Trophoblast cell (in vitro differentiated cells and primary cell): ENCODE measurements around the gene SPATA33.

Experiments used
- DNase-seq, 2 donors: peaks; one replicate each; pipeline ENCODE4 v3.0.0-alpha.2; 2016
- H2AFZ ChIP-seq: 2 replicates; pipeline ENCODE4 v1.6.1; 2013; ENCODE audit warnings: low read length, moderate library complexity, mild to moderate bottlenecking; ENCODE audit not compliant: insufficient read depth, poor library complexity
- H2AK5ac ChIP-seq: 2 replicates; pipeline ENCODE4 v1.6.1; 2013; ENCODE audit warnings: mild to moderate bottlenecking, low read length
- H2BK120ac ChIP-seq: 2 replicates; pipeline ENCODE4 v1.6.1; 2013; ENCODE audit warnings: low read length, mild to moderate bottlenecking, moderate library complexity; ENCODE audit not compliant: insufficient read depth, poor library complexity
- H2BK12ac ChIP-seq: 2 replicates; pipeline ENCODE4 v1.6.1; 2013; ENCODE audit warnings: mild to moderate bottlenecking, low read length, moderate library complexity
- H2BK5ac ChIP-seq: 2 replicates; pipeline ENCODE4 v1.6.1; 2013; ENCODE audit warnings: low read length, low read depth, moderate library complexity, mild to moderate bottlenecking; ENCODE audit not compliant: poor library complexity
- H3K14ac ChIP-seq: 2 replicates; pipeline ENCODE4 v1.6.1; 2013; ENCODE audit warnings: mild to moderate bottlenecking, low read length
- H3K18ac ChIP-seq: 2 replicates; pipeline ENCODE4 v1.6.1; 2013; ENCODE audit warnings: mild to moderate bottlenecking, low read length
- H3K23ac ChIP-seq: 2 replicates; pipeline ENCODE4 v1.6.1; 2013; ENCODE audit warnings: low read length
- H3K27ac ChIP-seq: 2 replicates; pipeline ENCODE4 v1.5.1; 2013; ENCODE audit warnings: low read depth, mild to moderate bottlenecking, inconsistent platforms, low read length, moderate library complexity
- H3K27me3 ChIP-seq: 2 replicates; pipeline ENCODE4 v1.6.1; 2013; ENCODE audit warnings: inconsistent platforms, mild to moderate bottlenecking, low read length, moderate library complexity; ENCODE audit not compliant: insufficient read depth
- H3K36me3 ChIP-seq, 2 experiments: 1 replicate in 1 of 2; 2 replicates in 1 of 2; pipeline ENCODE4 v1.6.1; 2013; ENCODE audit warnings: low read length in 2 of 2, mild to moderate bottlenecking in 2 of 2, moderate library complexity in 1 of 2; ENCODE audit not compliant: insufficient read depth in 2 of 2, control insufficient read depth in 1 of 2
- H3K4ac ChIP-seq: 2 replicates; pipeline ENCODE4 v1.6.1; 2013; ENCODE audit warnings: low read depth, mild to moderate bottlenecking, low read length, moderate library complexity
- H3K4me1 ChIP-seq, 2 experiments: 1 replicate in 1 of 2; 2 replicates in 1 of 2; pipeline ENCODE4 v1.6.1; 2013; ENCODE audit warnings: low read length in 2 of 2, mild to moderate bottlenecking in 2 of 2, moderate library complexity in 1 of 2; ENCODE audit not compliant: insufficient read depth in 2 of 2, control insufficient read depth in 1 of 2
- H3K4me2 ChIP-seq: 2 replicates; pipeline ENCODE4 v1.6.1; 2013; ENCODE audit warnings: inconsistent platforms, mild to moderate bottlenecking, low read length, moderate library complexity
- H3K4me3 ChIP-seq: 2 replicates; pipeline ENCODE4 v1.5.1; 2013; ENCODE audit warnings: mild to moderate bottlenecking, low read depth, low read length, inconsistent platforms
- H3K79me1 ChIP-seq: one replicate; pipeline ENCODE4 v1.6.1; 2013; ENCODE audit warnings: low read length
- H3K79me2 ChIP-seq: 2 replicates; pipeline ENCODE4 v1.6.1; 2013; ENCODE audit warnings: low read length, mild to moderate bottlenecking; ENCODE audit not compliant: control insufficient read depth, insufficient read depth, poor library complexity
- H3K9ac ChIP-seq: 2 replicates; pipeline ENCODE4 v1.6.1; 2013; ENCODE audit warnings: mild to moderate bottlenecking, low read length
- H3K9me3 ChIP-seq: 2 replicates; pipeline ENCODE4 v1.6.1; 2013; ENCODE audit warnings: low read depth, mild to moderate bottlenecking, control low read depth, inconsistent platforms, low read length; ENCODE audit not compliant: insufficient read depth
- H4K12ac ChIP-seq: 2 replicates; pipeline ENCODE4 v1.6.1; 2013; ENCODE audit warnings: low read depth, mild to moderate bottlenecking, low read length, moderate library complexity
- H4K8ac ChIP-seq: 2 replicates; pipeline ENCODE4 v1.6.1; 2013; ENCODE audit warnings: low read depth, mild to moderate bottlenecking, low read length, moderate library complexity
- H4K91ac ChIP-seq: one replicate; pipeline ENCODE4 v1.6.1; 2013; ENCODE audit warnings: low read depth, mild to moderate bottlenecking, low read length, moderate library complexity
- WGBS: extraction: QIAGEN DNeasy Blood & Tissue Kit; methylation state at CpG from one replicate; pipeline ENCODE4 v1.1.7; 2013; ENCODE audit warnings: missing lambda C conversion rate; ENCODE audit not compliant: insufficient read length, insufficient coverage; ENCODE audit errors: extremely low coverage; 5-methylcytosine and 5-hydroxymethylcytosine counted together

SPATA33 gene

DNA sequence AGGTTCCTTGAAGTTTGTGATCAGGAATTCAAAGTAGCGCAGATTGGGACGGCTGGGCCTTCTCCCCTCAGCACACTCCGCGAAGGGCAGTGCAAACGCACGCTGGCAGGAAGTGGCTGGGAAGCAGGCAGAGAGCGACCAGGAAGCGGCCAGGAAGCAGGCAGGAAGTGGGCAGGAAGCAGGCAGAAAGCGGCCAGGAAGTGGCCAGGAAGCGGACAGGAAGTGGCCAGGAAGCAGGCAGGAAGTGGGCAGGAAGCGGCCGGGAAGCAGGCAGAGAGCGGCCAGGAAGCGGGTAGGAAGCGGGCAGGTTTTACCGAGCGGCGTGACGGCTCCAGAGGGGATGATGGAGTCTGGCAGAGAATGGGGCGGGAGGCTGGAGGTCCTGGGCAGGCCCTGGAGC is 41.0 kb upstream of the SPATA33 start:
- Histone ChIP-seq H3K4me1 (no peaks in the 10 kb centered on the region), H3K23ac (no peak overlapping the region)
- no CpG with 5 or more reads among the region's 20 CpGs for WGBS

DNA sequence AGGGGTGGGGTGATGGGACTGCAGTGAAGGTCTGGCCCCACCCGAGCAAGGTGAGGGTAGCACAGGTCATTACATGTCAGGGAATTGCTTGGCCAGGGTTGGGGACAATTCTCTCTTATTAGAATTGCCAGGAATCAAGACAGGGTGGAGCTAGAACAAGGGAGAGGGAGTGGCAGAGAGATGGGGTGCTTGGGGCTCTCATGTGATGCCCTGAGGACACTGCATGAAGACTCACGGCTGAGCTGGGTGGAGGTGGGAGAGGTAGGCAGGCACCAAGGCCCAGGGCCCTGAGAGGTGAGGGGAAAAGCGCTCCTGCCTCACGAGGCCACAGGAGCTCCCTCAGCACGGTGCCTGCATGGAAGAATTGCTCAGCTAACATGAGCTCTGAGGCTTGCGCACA is 40.6 kb upstream of the SPATA33 start:
- H3K14ac ChIP-seq: no peak overlapping the region
- no peak overlapping the region for H3K23ac ChIP-seq
- H3K9ac ChIP-seq: no peak overlapping the region
- no peaks in the 10 kb centered on the region for H3K79me1 ChIP-seq
- DNase-seq: no peak
- H3K27me3 ChIP-seq: no peaks in the 10 kb centered on the region
- peaks cover 3% of the 10 kb centered on the region for H3K9me3 ChIP-seq
- no peaks in the 10 kb centered on the region for H3K36me3 ChIP-seq
- H3K4ac ChIP-seq: no peak overlapping the region
- no CpG with 5 or more reads among the region's 6 CpGs for WGBS
- H2AK5ac ChIP-seq: no peak overlapping the region
- H4K91ac ChIP-seq: no peak overlapping the region
- no peak overlapping the region for H3K18ac ChIP-seq
- no peak overlapping the region for H3K4me3 ChIP-seq
- no peak overlapping the region for H4K8ac ChIP-seq
- no peaks in the 10 kb centered on the region for H3K4me1 ChIP-seq
- H2BK12ac ChIP-seq: no peak overlapping the region
- no peak overlapping the region for H2BK5ac ChIP-seq
- H3K79me2 ChIP-seq: no peaks in the 10 kb centered on the region
- no peak overlapping the region for H2AFZ ChIP-seq
- H4K12ac ChIP-seq: no peak overlapping the region
- no peak overlapping the region for H2BK120ac ChIP-seq
- H3K4me2 ChIP-seq: no peak overlapping the region
- H3K27ac ChIP-seq: no peak overlapping the region

More for the DNA sequence above, 41.0 kb upstream of the SPATA33 start:
- Histone ChIP-seq H2BK120ac (no peak overlapping the region), H2BK12ac (no peak overlapping the region), H4K12ac (no peak overlapping the region), H4K8ac (no peak overlapping the region), H3K27me3 (no peaks in the 10 kb centered on the region), H3K4me2 (no peak overlapping the region), H3K18ac (no peak overlapping the region), H4K91ac (no peak overlapping the region), H2AFZ (no peak overlapping the region), H3K27ac (no peak overlapping the region), H2BK5ac (no peak overlapping the region), H3K14ac (no peak overlapping the region), H3K36me3 (no peaks in the 10 kb centered on the region), H3K79me1 (no peaks in the 10 kb centered on the region), H3K79me2 (no peaks in the 10 kb centered on the region), H3K4me3 (no peak overlapping the region), H3K4ac (no peak overlapping the region), H3K9ac (no peak overlapping the region), H3K9me3 (peaks cover 2% of the 10 kb centered on the region), H2AK5ac (no peak overlapping the region)
- no peak for DNase-seq

- WGBS: no CpG with 5 or more reads among the region's 16 CpGs
- Histone ChIP-seq H3K4ac (no peak overlapping the region), H3K4me3 (no peak overlapping the region), H2BK5ac (no peak overlapping the region), H3K23ac (no peak overlapping the region), H3K79me2 (no peaks in the 10 kb centered on the region), H3K18ac (no peak overlapping the region), H2BK120ac (no peak overlapping the region), H3K36me3 (no peaks in the 10 kb centered on the region), H2AK5ac (no peak overlapping the region), H3K9ac (no peak overlapping the region), H4K12ac (no peak overlapping the region), H3K27me3 (no peaks in the 10 kb centered on the region), H2BK12ac (no peak overlapping the region), H4K8ac (no peak overlapping the region), H2AFZ (no peak overlapping the region), H3K4me2 (no peak overlapping the region), H3K4me1 (peaks cover 0 to 2% of the 10 kb centered on the region in 2 experiments), H3K79me1 (no peaks in the 10 kb centered on the region), H3K27ac (no peak overlapping the region), H3K9me3 (peaks cover 3% of the 10 kb centered on the region), H4K91ac (no peak overlapping the region), H3K14ac (no peak overlapping the region)
- no peak for DNase-seq
Measured at GRCh38 chr16:89618109-89618998, 39.3 kb upstream of the SPATA33 start.

- H3K14ac ChIP-seq: no peak overlapping the region
- H3K27me3 ChIP-seq: no peaks in the 10 kb centered on the region
- peaks cover 0 to 10% of the 10 kb centered on the region in 2 experiments for H3K4me1 ChIP-seq
- no peak overlapping the region for H2AK5ac ChIP-seq
- H4K8ac ChIP-seq: no peak overlapping the region
- H3K27ac ChIP-seq: no peak overlapping the region
- no CpG with 5 or more reads among the region's 12 CpGs for WGBS
- no peak overlapping the region for H2AFZ ChIP-seq
- no peak overlapping the region for H3K4me3 ChIP-seq
- no peak overlapping the region for H3K18ac ChIP-seq
- H3K9me3 ChIP-seq: peaks cover 3% of the 10 kb centered on the region
- no peak overlapping the region for H2BK5ac ChIP-seq
- H3K4me2 ChIP-seq: no peak overlapping the region
- H3K23ac ChIP-seq: no peak overlapping the region
- H2BK120ac ChIP-seq: no peak overlapping the region
- H3K4ac ChIP-seq: no peak overlapping the region
- no peak overlapping the region for H4K91ac ChIP-seq
- H3K79me2 ChIP-seq: no peaks in the 10 kb centered on the region
- DNase-seq: no peak
- H3K36me3 ChIP-seq: no peaks in the 10 kb centered on the region
- H4K12ac ChIP-seq: no peak overlapping the region
- no peak overlapping the region for H2BK12ac ChIP-seq
- H3K9ac ChIP-seq: no peak overlapping the region
- H3K79me1 ChIP-seq: no peaks in the 10 kb centered on the region
Measured at GRCh38 chr16:89619840-89620239, 37.8 kb upstream of the SPATA33 start.
